HG03571 (cell line): Measurements from ENCODE around the gene AGBL4.

Source experiments
- ATAC-seq: cut with Tn5 transposase; IDR thresholded peaks from one replicate; pipeline ENCODE4 v1.9.1; 2021; ENCODE audit not compliant: unreplicated experiment

AGBL4 gene

GRCh38 chr1:48568501-48568900 lies 1455.3 kb downstream of the AGBL4 start:
- ATAC-seq: no peak

- ATAC-seq: no peak
Observed at GRCh38 chr1:48566492-48566891, 1457.3 kb downstream of the AGBL4 start.

DNA sequence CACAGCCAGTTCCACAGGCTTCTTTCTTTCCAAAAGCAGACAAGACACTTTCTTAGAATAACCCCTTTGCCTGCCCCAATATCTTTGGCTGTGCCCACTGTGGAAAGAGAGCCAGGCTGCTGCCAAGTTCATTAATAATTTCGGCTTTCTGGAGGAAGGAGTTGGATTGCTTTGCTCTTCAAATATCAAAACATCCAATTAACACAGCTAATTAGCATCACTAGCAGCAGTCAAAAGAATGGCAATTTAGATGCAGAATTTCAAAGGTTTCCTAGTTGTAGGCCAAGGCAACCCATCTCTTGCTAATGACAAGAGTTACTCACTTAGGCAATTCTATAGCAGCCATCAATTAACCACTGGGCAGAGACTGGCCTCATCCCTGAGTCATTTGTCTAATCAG lies 1460.7 kb downstream of the AGBL4 start:
- ATAC-seq: no peak

DNA sequence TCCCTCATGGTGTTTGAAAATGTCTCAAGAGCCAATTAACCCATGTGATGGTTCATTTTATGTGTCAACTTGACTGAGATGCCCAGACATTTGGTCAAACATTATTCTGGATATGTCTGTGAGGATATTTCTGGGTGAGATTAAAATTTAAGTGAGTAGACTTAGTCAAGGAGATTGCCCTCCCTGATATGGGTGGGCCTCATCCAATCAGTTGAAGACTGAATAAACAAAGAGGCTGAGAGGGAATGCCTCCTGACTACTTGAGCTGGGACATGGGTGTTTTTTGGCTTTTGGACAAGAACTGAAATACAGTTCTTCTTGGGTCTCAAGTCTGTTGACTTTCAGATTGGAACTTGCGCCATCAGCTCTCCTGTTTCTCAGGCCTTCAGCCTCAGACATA lies 1462.3 kb downstream of the AGBL4 start:
- ATAC-seq: no peak

DNA sequence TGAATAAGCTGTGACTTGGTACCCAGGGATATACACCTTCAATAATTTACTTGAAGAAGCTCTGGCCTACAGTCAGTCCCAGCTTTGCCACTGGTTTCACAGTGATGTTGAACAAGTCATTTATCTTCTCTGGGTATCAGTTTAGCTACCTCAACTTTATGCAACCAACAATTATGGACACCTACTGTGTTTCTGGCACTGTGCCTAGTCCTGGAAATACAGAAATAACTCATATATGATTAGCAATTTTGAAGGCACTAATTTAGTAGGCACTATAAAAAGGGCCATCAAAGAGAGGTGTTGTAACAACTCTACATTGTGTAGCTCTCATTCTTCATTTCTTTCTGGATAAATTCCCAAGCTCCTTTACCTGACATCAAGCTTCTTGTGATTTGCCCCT lies 1463.2 kb downstream of the AGBL4 start:
- no peak for ATAC-seq

- ATAC-seq: no peak
Observed at GRCh38 chr1:48560116-48560515, 1463.6 kb downstream of the AGBL4 start.

DNA sequence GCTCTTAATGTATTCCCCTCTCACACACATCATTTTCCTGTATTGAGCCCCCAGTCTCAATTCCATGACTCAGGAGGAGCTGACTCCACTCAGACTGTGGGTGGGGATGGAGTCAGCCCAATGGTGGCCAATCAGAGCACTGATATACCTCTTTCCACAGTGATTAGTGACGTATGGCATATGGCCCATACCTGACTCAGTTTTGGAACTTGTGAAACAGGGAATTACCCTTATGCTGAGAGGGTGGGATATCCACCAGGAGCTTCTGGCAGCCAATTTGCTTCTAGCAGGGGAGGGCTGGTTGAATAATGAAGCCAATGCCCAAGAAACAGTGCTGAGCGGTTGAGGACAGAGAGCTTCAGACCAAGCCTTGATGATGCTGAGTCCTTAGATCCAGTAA lies 1465.4 kb downstream of the AGBL4 start:
- no peak for ATAC-seq

DNA sequence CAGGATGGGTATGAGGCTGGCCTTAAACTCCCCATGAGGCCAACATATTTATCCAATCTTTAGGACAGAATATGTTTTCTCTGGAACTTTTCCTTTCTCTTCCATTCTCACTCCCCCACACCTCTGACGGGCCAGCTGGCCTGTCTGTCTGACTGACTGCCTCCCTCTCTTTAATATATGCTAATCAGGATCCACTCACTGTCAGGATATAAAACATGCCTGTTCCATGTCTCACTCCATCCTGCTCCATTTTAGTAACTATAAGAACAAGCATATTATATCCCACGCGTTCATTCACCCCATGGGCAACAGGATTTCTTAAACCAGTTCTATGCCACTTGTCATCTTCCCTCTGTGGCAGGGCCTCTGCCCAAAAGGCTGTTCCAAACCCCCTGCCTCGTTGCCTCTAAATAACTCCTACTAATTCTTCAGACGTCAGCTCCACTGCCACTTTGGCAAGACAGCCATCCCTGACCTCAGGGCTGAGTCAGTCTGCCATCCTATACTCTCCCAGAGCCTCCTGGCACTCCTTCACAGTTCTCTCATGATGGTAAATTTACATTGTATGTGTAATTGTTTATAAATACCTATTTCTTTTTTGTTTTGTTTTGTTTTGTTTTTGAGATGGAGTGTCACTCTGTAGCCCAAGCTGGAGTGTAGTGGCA lies 1467.4 kb downstream of the AGBL4 start:
- ATAC-seq: no peak

DNA sequence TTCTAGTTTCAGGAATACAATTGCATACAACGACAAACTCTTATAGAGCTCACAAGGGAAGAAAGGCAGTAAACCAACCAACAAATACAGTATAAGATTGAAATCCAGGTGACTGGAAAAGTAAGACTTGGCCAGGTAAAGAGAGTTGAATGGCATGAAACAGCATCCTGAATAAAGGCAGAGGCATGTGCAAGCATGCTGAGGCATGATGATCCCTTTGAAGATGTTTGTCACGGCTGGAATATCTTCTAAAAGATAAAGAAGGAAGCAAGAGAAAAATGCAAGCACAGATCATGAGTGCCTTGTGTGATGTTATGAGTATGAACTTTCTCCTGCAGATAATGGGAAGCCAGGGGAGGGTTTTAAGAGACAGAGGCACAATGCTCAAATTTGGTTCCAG lies 1468.5 kb downstream of the AGBL4 start:
- ATAC-seq: no peak

GRCh38 chr1:48552903-48553606 lies 1470.7 kb downstream of the AGBL4 start:
- ATAC-seq: no peak

DNA sequence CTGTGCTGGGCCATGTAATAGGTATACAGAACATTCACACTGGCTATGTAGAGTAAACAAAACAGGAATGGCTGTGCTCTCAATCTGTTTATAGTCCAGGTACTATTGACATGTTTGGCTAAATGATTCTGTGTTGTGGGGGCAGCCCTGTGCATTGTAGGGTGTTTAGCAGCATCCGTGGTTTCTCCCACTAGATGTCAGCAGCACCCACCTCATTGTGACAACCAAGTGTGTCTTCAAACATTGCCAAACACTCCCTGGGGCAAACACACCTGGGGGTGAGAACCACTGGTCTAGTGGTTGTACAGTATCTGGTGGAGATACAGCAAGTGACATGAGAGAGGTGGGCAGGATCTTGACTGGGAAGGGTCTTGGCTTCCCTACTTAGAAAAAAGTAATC lies 1471.3 kb downstream of the AGBL4 start:
- ATAC-seq: no peak

DNA sequence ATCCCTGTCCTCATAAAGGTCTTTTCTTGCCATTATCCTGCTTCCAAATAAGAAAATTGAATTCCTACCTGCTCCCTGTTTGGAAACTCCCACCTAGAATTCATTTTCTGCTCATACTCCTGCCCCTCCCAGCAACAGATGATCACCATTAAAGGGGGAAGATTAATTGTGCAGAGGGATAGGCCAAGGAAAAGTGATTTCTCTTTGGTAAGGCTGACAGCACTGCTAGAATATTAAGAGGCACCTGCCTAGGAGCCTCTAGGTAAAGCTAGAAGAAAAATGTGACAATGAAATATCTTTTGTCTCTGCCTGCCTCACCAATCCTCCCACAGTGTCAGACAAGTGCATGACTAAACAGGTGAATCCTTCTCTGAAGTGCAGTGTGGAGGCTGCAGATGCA lies 1474.8 kb downstream of the AGBL4 start:
- no peak for ATAC-seq

GRCh38 chr1:48547561-48548220 lies 1476.1 kb downstream of the AGBL4 start:
- no peak for ATAC-seq

- no peak for ATAC-seq
Observed at GRCh38 chr1:48543854-48544253, 1479.9 kb downstream of the AGBL4 start.

- no peak for ATAC-seq
Observed at GRCh38 chr1:48540587-48540986, 1483.2 kb downstream of the AGBL4 start.

DNA sequence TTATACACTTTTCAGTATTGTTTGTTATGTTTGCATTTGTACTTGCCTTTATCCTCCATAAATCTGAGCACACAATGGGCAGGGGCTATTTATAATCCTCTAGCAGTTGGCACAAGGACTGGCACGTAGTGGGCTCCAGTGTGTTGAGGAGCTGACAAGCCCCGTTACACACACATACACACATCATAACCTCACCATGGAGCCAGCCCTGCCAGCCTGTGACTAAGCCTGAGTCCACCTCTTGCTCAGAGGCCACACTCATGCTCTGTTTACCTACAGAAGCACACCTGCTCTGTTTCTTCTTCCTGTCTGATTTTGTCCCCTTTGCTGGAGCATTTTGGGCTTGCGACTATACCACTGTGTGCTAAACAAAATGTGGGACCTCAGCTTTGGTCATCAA lies 1487.3 kb downstream of the AGBL4 start:
- ATAC-seq: no peak

DNA sequence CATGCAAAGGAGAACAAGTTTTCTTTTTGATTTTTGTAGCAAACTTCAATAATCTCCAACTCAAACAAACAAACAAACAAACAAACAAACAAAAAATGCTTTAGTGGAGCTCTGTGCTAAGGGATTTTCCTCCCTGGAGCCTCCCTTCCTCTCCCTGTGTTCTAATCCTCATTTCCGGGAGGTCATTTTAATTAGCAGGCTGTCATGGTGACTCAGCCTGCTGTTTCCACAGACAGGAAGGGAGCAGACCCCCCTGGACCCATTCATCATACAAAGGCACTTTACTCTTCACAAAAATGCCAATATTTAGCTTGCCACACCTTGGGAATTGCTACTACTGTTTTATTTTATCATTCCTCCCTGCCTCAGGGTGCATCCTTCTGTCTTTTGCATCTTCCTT lies 1490.8 kb downstream of the AGBL4 start:
- ATAC-seq: no peak

DNA sequence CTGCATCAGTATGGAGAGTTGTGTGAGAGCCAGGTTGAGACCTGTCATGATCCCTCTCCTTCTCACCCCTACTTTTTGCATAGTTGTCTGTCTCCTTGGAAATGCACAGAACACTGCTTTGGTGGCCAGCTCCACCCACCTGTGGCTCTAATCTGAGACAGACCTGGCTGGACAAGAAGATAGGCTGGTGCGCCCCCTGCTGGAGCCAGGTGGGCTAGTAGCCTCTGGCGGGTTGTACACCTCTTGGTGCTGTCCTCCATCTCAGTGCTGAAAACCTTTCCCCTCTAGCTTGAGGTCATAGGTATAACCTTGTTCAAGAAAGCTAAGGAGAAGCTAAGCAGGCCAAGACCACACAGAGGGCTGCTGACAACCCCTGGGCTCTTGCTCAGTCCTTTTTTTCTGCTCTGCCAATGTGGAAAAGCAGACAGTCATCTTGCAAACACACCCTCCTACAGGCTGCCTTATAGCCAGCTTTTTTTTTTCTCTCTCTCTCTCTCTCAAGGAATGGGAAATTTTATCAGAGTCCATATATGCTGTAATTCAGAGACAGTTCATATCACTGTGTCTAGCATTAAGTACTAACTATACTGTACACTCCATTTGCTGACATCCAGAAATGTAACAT lies 1492.9 kb downstream of the AGBL4 start:
- ATAC-seq: no peak

DNA sequence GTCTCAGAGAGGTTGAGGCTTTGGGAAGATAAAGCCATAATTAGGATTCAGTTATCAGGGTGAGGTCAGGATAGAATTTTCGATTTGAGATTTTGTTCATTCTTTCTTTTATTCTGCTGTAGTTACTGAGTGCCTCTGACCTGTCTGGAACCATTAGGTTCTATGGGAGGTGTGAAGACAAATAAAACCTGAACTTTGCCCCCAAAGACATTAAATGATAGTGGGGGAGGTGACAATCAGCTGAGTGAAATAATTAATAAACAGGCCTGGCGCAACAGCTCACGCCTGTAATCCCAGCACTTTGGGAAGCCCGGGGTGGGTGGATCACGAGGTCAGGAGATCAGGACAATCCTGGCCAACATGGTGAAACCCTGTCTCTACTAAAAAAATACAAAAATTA lies 1496.7 kb downstream of the AGBL4 start:
- ATAC-seq: no peak

GRCh38 chr1:48526008-48526710 lies 1497.6 kb downstream of the AGBL4 start:
- no peak for ATAC-seq

- ATAC-seq: no peak
Observed at GRCh38 chr1:48524892-48525467, 1498.8 kb downstream of the AGBL4 start.
